Activated CD4-positive, alpha-beta T cell treated with anti-CD3 and anti-CD28 coated beads, Interleukin-2, amount 10 ng/mL, durations not matched to agents 7 days and 5 days (primary cell): ENCODE data around the gene ACAD10. TPM values are rescaled to one million over a fixed set of nuclear protein-coding genes. Genes with fewer than 3 reads are reported as not detected.
"Not testable (repeated sequence)": the region's sequence is repeated elsewhere in the genome, so short reads cannot be mapped to it uniquely, and the experiment has no call there.

Experiments used
- CTCF ChIA-PET: fragments of 350-600 bp; sonication (Branson Sonifier 250); formaldehyde crosslinking; loops from one replicate; lab custom pipeline; 2021; ENCODE audit warnings: antibody characterized with exemption; lab: Charles Lee
- POLR2A ChIA-PET: fragments of 350-600 bp; sonication (Branson Sonifier 250); formaldehyde crosslinking; loops from one replicate; lab custom pipeline; 2021; ENCODE audit warnings: antibody characterized with exemption; lab: Charles Lee
- DNase-seq: peaks from one replicate; pipeline ENCODE4 v3.0.0-alpha.2; 2020
- H3K27ac Mint-ChIP-seq: one replicate; pipeline ENCODE4 v1.8.0; 2021; ENCODE audit warnings: mild to moderate bottlenecking, moderate library complexity, mixed read lengths
- H3K27me3 Mint-ChIP-seq: one replicate; pipeline ENCODE4 v1.8.0; 2021; ENCODE audit warnings: mixed read lengths
- H3K36me3 Mint-ChIP-seq: one replicate; pipeline ENCODE4 v1.8.0; 2021; ENCODE audit warnings: low read depth, mixed read lengths
- H3K4me1 Mint-ChIP-seq: one replicate; pipeline ENCODE4 v1.8.0; 2021; ENCODE audit warnings: mixed read lengths
- H3K4me3 Mint-ChIP-seq: one replicate; pipeline ENCODE4 v1.8.0; 2021; ENCODE audit warnings: mild to moderate bottlenecking, moderate library complexity, mixed read lengths
- H3K9me3 Mint-ChIP-seq: one replicate; pipeline ENCODE4 v1.8.0; 2021; ENCODE audit warnings: mixed read lengths
- total RNA-seq, 2 experiments: library from RNA; stranded (reverse); gene quantifications; one replicate each; pipeline ENCODE4 v1.2.3, GENCODE V29; 2021

ACAD10 gene
- total RNA-seq, 2 experiments from 2014 or later, result 29.7 to 30.8 TPM

GRCh38 chr12:111758120-111758561, 72.3 kb downstream of the ACAD10 start:
- Mint-ChIP-seq H3K4me1 (peaks cover 28% of the 10 kb centered on the region), H3K27me3 (peaks cover 5% of the 10 kb centered on the region), H3K27ac (peak overlapping the region; percentile 46), H3K9me3 (no peaks in the 10 kb centered on the region), H3K4me3 (no peak overlapping the region), H3K36me3 (peaks cover 6% of the 10 kb centered on the region)
- no peak for DNase-seq
- POLR2A ChIA-PET, result no interaction called here
- CTCF ChIA-PET, result interaction anchor here (1.2 kb wide), 2 partner anchors 12 to 123 kb away, joined by 3 to 4 read pairs; no protein-coding TSS in a partner anchor

- POLR2A ChIA-PET, result no interaction called here
Observed at GRCh38 chr12:111759271-111759670, 73.4 kb downstream of the ACAD10 start.

DNA sequence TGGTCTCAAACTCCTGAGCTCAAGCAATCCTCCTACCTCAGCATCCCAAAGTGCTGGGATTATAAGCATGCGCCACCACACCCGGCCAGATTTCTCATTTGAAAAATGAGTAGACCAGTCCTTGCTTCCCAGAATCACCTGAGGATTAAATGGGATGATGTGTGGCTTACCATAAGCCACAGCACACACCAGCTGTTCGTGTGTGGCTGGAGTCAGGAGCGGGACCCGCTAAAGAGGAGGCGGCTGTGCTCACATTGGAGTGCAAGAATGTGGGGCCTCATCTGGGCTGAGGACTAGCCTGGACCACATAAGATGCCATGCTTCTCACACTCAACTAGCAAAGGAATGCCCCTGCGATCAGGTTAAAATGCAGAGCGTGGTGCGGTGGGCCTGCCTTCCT, 74.1 kb downstream of the ACAD10 start:
- ChIA-PET CTCF (interaction anchor here (0.6 to 1.9 kb wide), 3 partner anchors 11 to 690 kb away, joined by 3 to 6 read pairs (median 4); no protein-coding TSS in a partner anchor), POLR2A (no interaction called here)
- no peak overlapping the region for H3K4me3 Mint-ChIP-seq
- peaks cover 6% of the 10 kb centered on the region for H3K36me3 Mint-ChIP-seq
- no peak for DNase-seq
- no peaks in the 10 kb centered on the region for H3K9me3 Mint-ChIP-seq
- peaks cover 16% of the 10 kb centered on the region for H3K27me3 Mint-ChIP-seq
- H3K27ac Mint-ChIP-seq, result no peak overlapping the region
- peaks cover 31% of the 10 kb centered on the region for H3K4me1 Mint-ChIP-seq

More at GRCh38 chr12:111759271-111759670, 73.4 kb downstream of the ACAD10 start:
- H3K4me3 Mint-ChIP-seq, result no peak overlapping the region
- no peak for DNase-seq
- CTCF ChIA-PET, result interaction anchor here (1.1 kb wide), 1 partner anchor 54 kb away, joined by 3 read pairs; no protein-coding TSS in a partner anchor
- peaks cover 13% of the 10 kb centered on the region for H3K27me3 Mint-ChIP-seq
- H3K9me3 Mint-ChIP-seq, result no peaks in the 10 kb centered on the region
- no peak overlapping the region for H3K27ac Mint-ChIP-seq
- peaks cover 6% of the 10 kb centered on the region for H3K36me3 Mint-ChIP-seq
- H3K4me1 Mint-ChIP-seq, result peaks cover 29% of the 10 kb centered on the region

DNA sequence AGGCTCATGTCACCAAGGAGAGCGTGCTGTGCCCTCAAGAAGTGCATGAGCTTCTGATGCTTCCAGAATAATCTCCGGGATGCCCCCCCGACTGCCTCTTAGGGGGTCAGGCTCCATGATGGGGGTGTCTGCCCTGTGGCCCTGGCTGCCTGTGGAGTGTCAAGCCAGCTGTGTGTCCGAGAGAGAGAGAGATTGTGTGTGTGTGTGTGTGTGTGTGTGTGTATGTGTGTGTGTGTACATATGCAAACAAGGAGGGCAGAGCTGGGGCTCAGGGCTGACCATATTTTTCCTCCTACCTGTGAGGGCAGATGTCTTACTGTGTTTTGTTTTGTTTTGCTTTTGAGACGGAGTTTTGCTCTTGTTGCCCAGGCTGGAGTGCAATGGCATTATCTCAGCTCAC, 75.2 kb downstream of the ACAD10 start:
- H3K27ac Mint-ChIP-seq, result no peak overlapping the region
- no peaks in the 10 kb centered on the region for H3K9me3 Mint-ChIP-seq
- CTCF ChIA-PET, result interaction anchor here (0.6 to 1.9 kb wide), 2 partner anchors 10 to 52 kb away, joined by 3 to 6 read pairs; no protein-coding TSS in a partner anchor
- H3K36me3 Mint-ChIP-seq, result peaks cover 6% of the 10 kb centered on the region
- POLR2A ChIA-PET, result no interaction called here
- peaks cover 31% of the 10 kb centered on the region for H3K4me1 Mint-ChIP-seq
- no peak overlapping the region for H3K4me3 Mint-ChIP-seq
- no peak for DNase-seq
- H3K27me3 Mint-ChIP-seq, result peaks cover 25% of the 10 kb centered on the region

DNA sequence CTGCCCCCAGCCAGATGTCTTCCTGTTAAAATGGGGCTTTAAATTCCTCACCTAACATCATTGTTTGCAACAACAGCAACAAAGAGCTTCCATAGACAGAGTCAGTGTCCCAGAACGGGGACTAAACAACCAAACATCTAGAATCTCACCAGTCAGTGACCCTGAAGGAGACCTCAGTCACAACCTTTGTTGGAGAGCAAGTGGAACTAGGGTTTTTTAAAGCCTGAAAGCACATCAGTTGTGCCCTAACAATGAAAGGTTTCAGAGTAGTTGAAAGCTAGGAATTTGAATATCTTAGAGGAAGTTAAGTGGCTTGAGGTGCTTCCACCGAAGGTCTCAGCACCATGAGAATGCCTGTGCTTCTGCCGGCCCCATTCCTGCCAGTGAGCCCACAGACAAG, 75.9 kb downstream of the ACAD10 start:
- Mint-ChIP-seq H3K9me3 (no peaks in the 10 kb centered on the region), H3K4me3 (no peak overlapping the region), H3K27ac (no peak overlapping the region), H3K4me1 (peaks cover 35% of the 10 kb centered on the region), H3K36me3 (peaks cover 8% of the 10 kb centered on the region), H3K27me3 (peaks cover 29% of the 10 kb centered on the region)
- POLR2A ChIA-PET, result no interaction called here
- no peak for DNase-seq
- CTCF ChIA-PET, result interaction anchor here (1.9 kb wide), 1 partner anchor 9 kb away, joined by 6 read pairs; no protein-coding TSS in a partner anchor

DNA sequence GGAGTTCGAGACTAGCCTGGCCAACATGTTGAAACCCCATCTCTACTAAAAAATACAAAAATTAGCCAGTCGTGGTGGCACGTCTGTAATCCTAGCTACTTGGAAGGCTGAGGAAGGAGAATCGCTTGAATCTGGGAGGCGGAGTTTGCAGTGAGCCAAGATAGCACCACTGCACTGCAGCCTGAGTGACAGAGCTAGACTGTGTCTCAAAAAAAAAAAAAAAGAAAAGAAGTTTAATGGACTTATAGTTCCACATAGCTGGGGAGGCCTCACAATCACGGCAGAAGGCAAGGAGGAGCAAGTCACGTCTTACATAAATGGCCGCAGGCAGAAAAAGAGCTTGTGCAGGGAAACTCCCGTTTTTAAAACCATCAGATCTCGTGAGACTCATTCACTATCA, 77.7 kb downstream of the ACAD10 start:
- H3K4me3 Mint-ChIP-seq, H3K36me3 Mint-ChIP-seq, POLR2A ChIA-PET, H3K9me3 Mint-ChIP-seq, H3K27ac Mint-ChIP-seq, DNase-seq: not testable (repeated sequence)
- CTCF ChIA-PET, result interaction anchor here (0.7 kb wide), 1 partner anchor 137 kb away, joined by 3 read pairs; no protein-coding TSS in a partner anchor
- peaks cover 42% of the 10 kb centered on the region for H3K27me3 Mint-ChIP-seq
- H3K4me1 Mint-ChIP-seq, result peaks cover 24% of the 10 kb centered on the region

DNA sequence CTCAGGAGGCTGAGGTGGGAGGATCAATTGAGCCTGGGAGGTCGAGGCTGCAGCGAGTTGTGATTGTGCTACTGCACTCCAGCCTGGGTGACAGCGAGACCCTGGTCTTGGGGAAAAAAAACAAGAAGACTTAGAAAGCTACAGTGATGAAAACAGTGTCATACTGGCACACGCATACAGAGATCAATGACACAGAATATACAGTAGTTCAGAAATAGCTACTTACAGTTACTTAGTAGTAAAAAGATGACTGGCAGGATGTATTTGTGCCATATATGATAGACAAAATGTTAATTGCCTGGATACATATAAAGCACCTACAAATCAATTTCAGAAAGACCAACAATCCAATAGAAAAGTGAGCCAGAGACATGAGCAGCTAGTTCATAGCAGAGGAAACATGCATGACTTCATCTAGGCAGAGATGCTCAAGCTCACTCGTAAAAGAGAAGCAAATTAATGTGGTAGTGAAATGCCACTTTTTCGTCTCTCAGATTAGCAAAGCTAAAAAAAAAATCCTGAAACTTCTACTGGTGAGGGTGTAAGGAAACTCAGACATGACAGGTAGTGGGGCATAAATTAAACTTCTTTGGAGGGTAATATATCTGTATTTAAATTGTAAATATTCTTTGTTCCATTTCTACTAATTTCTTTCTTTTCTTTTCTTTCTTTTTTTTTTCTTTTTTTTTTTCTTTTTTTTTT, 78.4 kb downstream of the ACAD10 start:
- no peaks in the 10 kb centered on the region for H3K9me3 Mint-ChIP-seq
- no peak overlapping the region for H3K4me3 Mint-ChIP-seq
- CTCF ChIA-PET, result no interaction called here
- POLR2A ChIA-PET, result no interaction called here
- DNase-seq, result no peak
- H3K27me3 Mint-ChIP-seq, result peaks cover 42% of the 10 kb centered on the region
- peaks cover 19% of the 10 kb centered on the region for H3K4me1 Mint-ChIP-seq
- peaks cover 3% of the 10 kb centered on the region for H3K36me3 Mint-ChIP-seq
- H3K27ac Mint-ChIP-seq, result no peak overlapping the region

DNA sequence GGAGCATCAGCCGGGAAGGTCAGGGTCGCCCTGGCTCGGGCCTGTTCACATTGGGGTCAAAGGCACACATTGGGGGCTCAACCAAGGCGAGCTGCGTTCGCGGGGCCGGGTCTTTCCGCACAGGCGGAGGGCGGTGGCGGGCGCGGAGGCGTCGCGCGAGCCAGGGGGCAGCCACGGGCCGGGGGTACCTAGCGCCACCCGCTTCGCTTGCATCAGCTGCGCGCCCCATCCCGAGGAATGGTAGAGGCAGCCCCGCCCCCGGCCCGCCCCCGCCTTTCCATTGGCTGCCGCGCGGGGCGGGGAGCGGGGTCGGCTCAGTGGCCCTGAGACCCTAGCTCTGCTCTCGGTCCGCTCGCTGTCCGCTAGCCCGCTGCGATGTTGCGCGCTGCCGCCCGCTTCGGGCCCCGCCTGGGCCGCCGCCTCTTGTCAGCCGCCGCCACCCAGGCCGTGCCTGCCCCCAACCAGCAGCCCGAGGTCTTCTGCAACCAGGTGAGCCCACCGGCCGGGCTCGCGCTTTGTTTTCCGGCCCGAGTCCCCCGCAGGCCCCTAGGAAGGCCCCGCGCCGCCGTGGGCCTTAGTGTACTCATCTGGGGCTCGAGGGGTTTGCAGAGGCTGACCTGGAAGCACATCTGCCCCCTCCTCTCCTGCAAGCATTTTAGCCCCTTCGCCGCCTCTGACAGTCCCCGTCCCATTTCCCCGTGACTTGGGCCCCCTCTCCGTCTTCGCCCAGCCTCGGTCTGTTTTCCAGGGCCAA, 80.9 kb downstream of the ACAD10 start, which contains the start of gene ALDH2:
Gene ALDH2 (plus strand): TSS at position 326 of the 754 bp plus-strand sequence. CDS start 50 bp downstream, at position 376.
- ChIA-PET POLR2A (no interaction called here), CTCF (interaction anchor here (1.0 kb wide), 1 partner anchor 46 kb away, joined by 3 read pairs; no protein-coding TSS in a partner anchor)
- H3K4me3 Mint-ChIP-seq, result peak within 1 kb of the TSS; percentile 72
- no peaks in the 10 kb centered on the region for H3K9me3 Mint-ChIP-seq
- peaks cover 3% of the 10 kb centered on the region for H3K36me3 Mint-ChIP-seq
- no peak within 1 kb of the TSS for H3K27ac Mint-ChIP-seq
- DNase-seq, result peak; percentile 22
- H3K27me3 Mint-ChIP-seq, result peaks cover 45% of the 10 kb centered on the region
- peaks cover 15% of the 10 kb centered on the region for H3K4me1 Mint-ChIP-seq

GRCh38 chr12:111767362-111768158, 81.7 kb downstream of the ACAD10 start:
- Mint-ChIP-seq H3K4me1 (peaks cover 14% of the 10 kb centered on the region), H3K9me3 (no peaks in the 10 kb centered on the region), H3K36me3 (peaks cover 3% of the 10 kb centered on the region), H3K4me3 (peak overlapping the region; percentile 71), H3K27ac (no peak overlapping the region), H3K27me3 (peaks cover 43% of the 10 kb centered on the region)
- no peak for DNase-seq
- POLR2A ChIA-PET, result no interaction called here
- CTCF ChIA-PET, result interaction anchor here (1.1 to 1.3 kb wide), 2 partner anchors 28 to 46 kb away, joined by 4 to 5 read pairs; no protein-coding TSS in a partner anchor

- no peak overlapping the region for H3K27ac Mint-ChIP-seq
- no peak for DNase-seq
- peaks cover 14% of the 10 kb centered on the region for H3K4me1 Mint-ChIP-seq
- H3K27me3 Mint-ChIP-seq, result peaks cover 40% of the 10 kb centered on the region
- CTCF ChIA-PET, result interaction anchor here (0.5 to 1.3 kb wide), 3 partner anchors 10 to 45 kb away, joined by 4 to 5 read pairs (median 4); no protein-coding TSS in a partner anchor
- no peak overlapping the region for H3K4me3 Mint-ChIP-seq
- H3K9me3 Mint-ChIP-seq, result no peaks in the 10 kb centered on the region
- POLR2A ChIA-PET, result no interaction called here
- H3K36me3 Mint-ChIP-seq, result peaks cover 3% of the 10 kb centered on the region
Observed at GRCh38 chr12:111768159-111768895, 82.5 kb downstream of the ACAD10 start.

DNA sequence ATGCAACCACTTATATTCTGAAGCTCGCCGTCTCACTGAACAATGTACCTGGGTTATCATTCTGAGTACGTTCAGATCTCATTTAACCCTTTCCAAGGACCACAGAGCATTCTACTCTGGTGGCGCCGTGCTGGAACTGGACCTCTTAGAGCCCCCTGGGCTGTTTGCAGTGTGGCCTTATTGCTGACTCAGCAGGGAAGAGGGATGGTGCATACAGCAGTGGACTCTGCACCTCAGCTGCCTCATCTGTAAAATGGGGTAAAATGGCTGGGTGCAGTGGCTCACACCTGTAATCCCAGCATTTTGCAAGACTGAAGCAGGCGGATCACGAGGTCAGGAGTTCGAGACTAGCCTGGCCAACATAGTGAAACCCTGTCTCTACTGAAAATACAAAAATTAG, 83.7 kb downstream of the ACAD10 start:
- H3K27ac Mint-ChIP-seq, result no peak overlapping the region
- peaks cover 11% of the 10 kb centered on the region for H3K4me1 Mint-ChIP-seq
- CTCF ChIA-PET, result no interaction called here
- peaks cover 3% of the 10 kb centered on the region for H3K36me3 Mint-ChIP-seq
- H3K9me3 Mint-ChIP-seq, result no peaks in the 10 kb centered on the region
- no peak for DNase-seq
- POLR2A ChIA-PET, result no interaction called here
- no peak overlapping the region for H3K4me3 Mint-ChIP-seq
- H3K27me3 Mint-ChIP-seq, result peaks cover 30% of the 10 kb centered on the region
